Urinary bladder (tissue), 4 donors: ENCODE results near the gene MAGEH1. TPM values are rescaled to one million over a fixed set of nuclear protein-coding genes. Genes with fewer than 3 reads are reported as not detected.

Source experiments
- DNase-seq: peaks from one replicate; pipeline ENCODE4 v3.0.0-alpha.2; 2015; ENCODE audit errors: extremely low spot score
- H3K27ac ChIP-seq: one replicate; pipeline ENCODE4 v1.5.1; 2013; ENCODE audit warnings: low read depth, mild to moderate bottlenecking, moderate library complexity
- H3K36me3 ChIP-seq: one replicate; pipeline ENCODE4 v1.6.1; 2013; ENCODE audit warnings: mild to moderate bottlenecking, moderate library complexity; ENCODE audit not compliant: insufficient read depth
- H3K4me1 ChIP-seq: one replicate; pipeline ENCODE4 v1.6.1; 2013; ENCODE audit warnings: mild to moderate bottlenecking, moderate library complexity; ENCODE audit not compliant: insufficient read depth
- H3K4me3 ChIP-seq: one replicate; pipeline ENCODE4 v1.5.1; 2013; ENCODE audit warnings: low read depth, low read length
- WGBS: extraction: QIAGEN DNeasy Blood & Tissue Kit; methylation state at CpG from one replicate; pipeline ENCODE4 v1.1.7; 2013; 5-methylcytosine and 5-hydroxymethylcytosine counted together
- polyA plus RNA-seq: library from polyadenylated mRNA; stranded (reverse); fragments of 200-250 nt; gene quantifications from one replicate; pipeline ENCODE4 v1.2.3, GENCODE V29; 2013
- small RNA-seq: library from RNA; depleted of rRNA; stranded (forward); fragments of <200 nt; gene quantifications from one replicate; pipeline ENCODE3, GENCODE V24; 2014
- total RNA-seq: library from RNA; depleted of rRNA; stranded (reverse); fragments of >200 nt; gene quantifications from one replicate; pipeline ENCODE4 v1.2.3, GENCODE V29; 2014
- donor health status: healthy with polysubstance abuse.
- donor health status: healthy.

Gene MAGEH1
- total and polyA plus RNA-seq, 2 donors = 33.1 to 72.5 TPM

GRCh38 chrX:55480390-55481062 lies 28.6 kb downstream of the MAGEH1 start:
- Histone ChIP-seq H3K36me3 (no peaks in the 10 kb centered on the region), H3K27ac (no peak overlapping the region), H3K4me3 (no peak overlapping the region), H3K4me1 (no peaks in the 10 kb centered on the region)
- DNase-seq = no peak
- 73% methylated on average over 3 of the region's 3 CpGs for WGBS

DNA sequence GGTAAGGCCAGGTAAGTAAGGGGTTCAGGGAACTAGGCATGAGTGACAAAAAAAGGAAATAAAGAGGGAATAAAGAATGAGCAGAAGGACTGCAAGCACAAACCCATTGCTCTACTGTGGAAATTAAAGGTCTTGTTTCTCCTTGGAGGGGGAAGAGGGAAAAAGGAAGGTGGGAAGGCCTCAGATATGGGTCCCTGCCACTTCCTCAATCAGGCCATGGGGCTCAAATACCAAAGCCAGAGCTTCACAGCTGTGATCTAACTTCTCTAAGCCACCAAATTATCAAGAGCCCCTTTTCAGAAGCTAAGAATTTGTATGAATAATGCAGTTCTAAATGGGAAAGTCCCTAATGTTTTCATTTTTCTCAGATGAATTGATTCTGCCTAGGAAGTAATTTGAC lies 33.0 kb downstream of the MAGEH1 start:
- H3K36me3 ChIP-seq = no peaks in the 10 kb centered on the region
- H3K27ac ChIP-seq = no peak overlapping the region
- H3K4me1 ChIP-seq = no peaks in the 10 kb centered on the region
- DNase-seq = no peak
- H3K4me3 ChIP-seq = no peak overlapping the region

DNA sequence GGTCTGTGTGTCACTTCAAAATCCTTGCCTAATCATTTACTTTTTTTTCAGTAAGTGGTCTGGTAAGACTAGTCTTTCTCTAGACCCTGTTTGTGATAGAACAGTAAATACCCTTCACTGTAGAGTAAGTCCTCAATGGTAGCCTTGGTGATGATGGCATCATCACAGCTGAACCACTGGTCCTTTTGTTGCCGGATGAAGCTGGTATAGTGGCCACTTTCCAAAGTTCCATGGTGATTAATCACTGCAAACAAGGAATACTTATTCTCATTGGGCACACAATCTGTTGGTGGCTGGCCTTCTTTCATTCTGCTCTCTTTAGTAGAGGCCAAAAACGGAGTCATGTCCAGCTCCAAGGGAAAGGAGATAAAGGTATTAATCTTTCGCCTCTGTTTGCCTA lies 34.8 kb downstream of the MAGEH1 start:
- no peak overlapping the region for H3K27ac ChIP-seq
- no peaks in the 10 kb centered on the region for H3K36me3 ChIP-seq
- H3K4me1 ChIP-seq = no peaks in the 10 kb centered on the region
- no peak overlapping the region for H3K4me3 ChIP-seq
- no peak for DNase-seq
- 71% methylated on average over 3 of the region's 3 CpGs for WGBS

DNA sequence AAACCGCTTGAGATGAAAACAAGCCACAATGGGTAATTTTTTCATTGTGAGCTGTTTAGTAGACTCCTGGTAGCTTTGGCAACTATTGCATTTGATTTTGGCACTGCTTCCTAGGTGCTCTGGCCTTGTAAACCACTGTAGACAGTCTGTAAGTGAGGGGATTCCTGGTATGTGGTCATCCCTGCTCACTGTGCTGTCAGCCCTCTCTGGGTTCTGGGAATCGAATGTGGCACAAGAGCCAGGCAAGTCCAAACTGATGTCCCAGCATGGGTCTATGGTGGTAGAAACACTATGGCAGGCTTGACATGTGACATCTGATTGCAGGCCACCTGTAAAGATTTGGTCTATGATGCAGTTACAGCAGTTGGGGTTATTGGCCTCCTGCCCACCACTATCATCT lies 35.2 kb downstream of the MAGEH1 start:
- no peak overlapping the region for H3K4me3 ChIP-seq
- no peaks in the 10 kb centered on the region for H3K36me3 ChIP-seq
- WGBS = 81% methylated on average over 2 of the region's 2 CpGs
- H3K27ac ChIP-seq = no peak overlapping the region
- DNase-seq = no peak
- H3K4me1 ChIP-seq = no peaks in the 10 kb centered on the region

- Histone ChIP-seq H3K36me3 (no peaks in the 10 kb centered on the region), H3K27ac (peak overlapping the region; percentile 56), H3K4me1 (no peaks in the 10 kb centered on the region), H3K4me3 (peak overlapping the region; percentile 67)
- DNase-seq = peak; percentile 2
- 1% methylated on average over 19 of the region's 23 CpGs for WGBS
These were observed 36.2 kb downstream of the MAGEH1 start for GRCh38 chrX:55488006-55488592.

DNA sequence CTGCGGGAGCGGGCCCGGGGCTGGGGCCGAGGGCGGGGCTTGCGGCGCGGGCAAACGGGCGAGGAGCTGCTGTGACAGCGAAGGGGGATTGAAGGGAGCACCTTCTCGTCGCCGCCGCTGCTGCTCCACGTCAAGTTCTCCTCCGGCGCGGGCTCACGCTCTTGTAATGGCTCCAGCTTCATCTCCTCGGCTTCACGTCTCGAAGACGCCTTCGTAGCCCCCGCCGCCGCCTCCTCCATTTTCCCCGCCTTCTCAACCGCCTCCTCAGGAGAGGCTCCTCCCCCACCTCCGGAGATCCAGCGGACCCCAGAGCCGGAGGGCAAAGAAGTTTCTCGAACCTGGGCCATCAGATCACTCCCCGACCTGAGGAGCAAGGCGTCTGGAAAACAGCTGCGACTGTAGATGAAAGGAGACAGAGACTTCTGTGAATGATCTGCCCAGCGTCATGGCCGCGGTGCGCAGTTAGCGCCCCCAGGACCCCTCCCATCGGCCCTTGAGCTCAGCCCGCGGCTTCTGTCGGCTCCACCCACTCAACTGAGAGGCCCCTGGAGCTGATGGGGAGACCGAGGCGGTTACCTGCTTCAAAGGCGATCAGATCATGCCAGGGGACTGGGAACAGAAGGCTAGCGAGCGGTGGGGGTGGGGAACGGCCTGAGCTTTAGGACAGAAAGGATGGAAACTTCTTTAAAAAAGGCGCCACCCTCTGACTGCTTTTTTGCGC lies 36.8 kb downstream of the MAGEH1 start:
- H3K36me3 ChIP-seq = no peaks in the 10 kb centered on the region
- under 1% methylated on average over 52 of the region's 54 CpGs for WGBS
- peak overlapping the region; percentile 94 for H3K27ac ChIP-seq
- H3K4me1 ChIP-seq = no peaks in the 10 kb centered on the region
- peak; percentile 57 for DNase-seq
- peak overlapping the region; percentile 67 for H3K4me3 ChIP-seq

- H3K36me3 ChIP-seq = no peaks in the 10 kb centered on the region
- H3K27ac ChIP-seq = peak within 1 kb of the TSS; percentile 94
- H3K4me1 ChIP-seq = no peaks in the 10 kb centered on the region
- peak within 1 kb of the TSS; percentile 67 for H3K4me3 ChIP-seq
- DNase-seq = peak; percentile 10
- 1% methylated on average over 34 of the region's 34 CpGs for WGBS
These were observed 37.5 kb downstream of the MAGEH1 start, which contains the start of gene USP51 for GRCh38 chrX:55489314-55490009. Gene USP51 (minus strand): TSS chrX:55489848. CDS start chrX:55488939, 909 bp downstream.

DNA sequence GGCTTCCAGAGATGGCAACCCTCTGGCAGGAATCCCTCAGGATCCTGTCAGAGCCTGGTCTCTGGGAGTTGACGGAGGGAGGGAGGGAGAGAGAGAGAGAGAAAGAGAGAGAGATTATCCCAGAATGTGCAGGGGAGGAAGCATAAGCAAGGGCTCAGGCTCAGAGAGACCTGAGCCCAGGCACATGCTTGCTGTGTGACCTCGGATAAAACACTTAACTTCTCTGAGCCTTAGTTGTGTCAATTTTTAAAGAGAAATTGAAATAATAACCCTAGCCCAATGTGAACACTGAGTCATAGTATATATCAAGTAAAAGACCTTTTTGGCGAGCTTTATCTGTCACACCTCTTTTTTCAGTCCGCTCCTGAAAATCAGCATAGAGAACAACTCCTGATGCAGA lies 38.2 kb downstream of the MAGEH1 start:
- WGBS = 53% methylated on average over 4 of the region's 4 CpGs
- Histone ChIP-seq H3K27ac (peak overlapping the region; percentile 83), H3K4me1 (no peaks in the 10 kb centered on the region), H3K36me3 (no peaks in the 10 kb centered on the region), H3K4me3 (peak overlapping the region; percentile 67)
- no peak for DNase-seq

GRCh38 chrX:55490974-55491373 lies 39.0 kb downstream of the MAGEH1 start:
- no peak overlapping the region for H3K27ac ChIP-seq
- WGBS = 67% methylated on average over 4 of the region's 4 CpGs

More at GRCh38 chrX:55490974-55491373, 39.0 kb downstream of the MAGEH1 start:
- no peak for DNase-seq
- Histone ChIP-seq H3K36me3 (no peaks in the 10 kb centered on the region), H3K4me1 (no peaks in the 10 kb centered on the region), H3K4me3 (no peak overlapping the region)

Small RNA genes lying within 50 kb of the gene (small RNA-seq; reads per million reads assigned to genes)
- gene MIR4536-2 = not detected

Other genes starting within 250 kb of the MAGEH1 start
- not detected for gene PAGE5, start 231.8 kb upstream of the MAGEH1 start, total RNA-seq
- not detected for gene PAGE5, start 231.8 kb upstream of the MAGEH1 start, polyA plus RNA-seq
- not detected for gene PAGE3, start 187.2 kb upstream of the MAGEH1 start, total RNA-seq
- not detected for gene PAGE3, start 187.2 kb upstream of the MAGEH1 start, polyA plus RNA-seq
- gene USP51, start 37.7 kb downstream of the MAGEH1 start, total RNA-seq = 6.6 TPM
- gene USP51, start 37.7 kb downstream of the MAGEH1 start, polyA plus RNA-seq = 1.7 TPM
- not detected for gene FOXR2, start 171.3 kb downstream of the MAGEH1 start, total RNA-seq
- not detected for gene FOXR2, start 171.3 kb downstream of the MAGEH1 start, polyA plus RNA-seq